DND-41 (cell line): Measurements from ENCODE around the gene ERBB4.

Experiments used
- CTCF ChIP-seq: IDR thresholded peaks from 2 replicates; pipeline ENCODE4 v1.5.1; 2012; ENCODE audit warnings: borderline replicate concordance, low read length, moderate library complexity, mild to moderate bottlenecking; ENCODE audit not compliant: poor library complexity, severe bottlenecking; ENCODE audit errors: extremely low read depth
- EZH2 ChIP-seq: IDR thresholded peaks from 3 replicates; pipeline ENCODE4 v1.6.1; 2012; ENCODE audit warnings: borderline replicate concordance, low read depth, mild to moderate bottlenecking, moderate library complexity, low read length, inconsistent platforms; ENCODE audit not compliant: severe bottlenecking

GRCh38 chr2:211463397-211463796 is 1075.2 kb downstream of the ERBB4 start:
- TF ChIP-seq CTCF (no peak), EZH2 (no peak)
